HL-60 (cell line): ENCODE results near the gene AQP3.

ENCODE experiments used
- DNase-seq, 2 experiments: peaks; one replicate each; pipeline ENCODE4 v3.0.0-alpha.2; 2010 to 2020; ENCODE audit warnings: low read depth in 1 of 2, low spot score in 1 of 2
- H3K27ac ChIP-seq: fragments of 250-450 bp; sonication (Bioruptor Pico); replicated peaks from 2 replicates; pipeline ENCODE4 v1.5.1; 2020; ENCODE audit warnings: mild to moderate bottlenecking, moderate library complexity
- H3K27me3 ChIP-seq: fragments of 250-450 bp; sonication (Bioruptor Pico); 2 replicates; pipeline ENCODE4 v1.5.1; 2021; ENCODE audit warnings: mild to moderate bottlenecking, moderate library complexity; ENCODE audit not compliant: insufficient read depth, poor library complexity, severe bottlenecking
- H3K4me3 ChIP-seq: replicated peaks from 2 replicates; pipeline ENCODE4 v1.5.1; 2011; ENCODE audit warnings: mild to moderate bottlenecking, control low read depth, low read length; ENCODE audit not compliant: insufficient read depth
- CTCF ChIP-seq: IDR thresholded peaks from one replicate; pipeline ENCODE4 v1.5.1; 2011; ENCODE audit warnings: low read length, control low read depth, inconsistent platforms; ENCODE audit not compliant: insufficient read depth
- GABPA ChIP-seq: IDR thresholded peaks from 2 replicates; pipeline ENCODE4 v1.6.1; 2012; ENCODE audit warnings: low read depth
- POLR2AphosphoS5 ChIP-seq: IDR thresholded peaks from 2 replicates; pipeline ENCODE4 v1.6.1; 2012; ENCODE audit warnings: low read depth
- REST ChIP-seq: IDR thresholded peaks from 2 replicates; pipeline ENCODE4 v1.6.1; 2012; ENCODE audit warnings: low read depth; ENCODE audit not compliant: insufficient replicate concordance
- SPI1 ChIP-seq: IDR thresholded peaks from 2 replicates; pipeline ENCODE4 v1.6.1; 2012; ENCODE audit warnings: low read depth, mild to moderate bottlenecking, borderline replicate concordance

The AQP3 gene

GRCh38 chr9:33450621-33451146 is 3.3 kb upstream of the AQP3 start:
- no peak overlapping the region for H3K4me3 ChIP-seq
- no peak overlapping the region for H3K27ac ChIP-seq
- no peak for TF ChIP-seq REST
- TF ChIP-seq POLR2AphosphoS5 = no peak
- TF ChIP-seq CTCF = no peak
- TF ChIP-seq GABPA = no peak
- no peak for DNase-seq
- no peaks in the 10 kb centered on the region for H3K27me3 ChIP-seq

- TF ChIP-seq SPI1 (no peak), POLR2AphosphoS5 (no peak), CTCF (no peak), REST (no peak), GABPA (no peak)
- no peak for DNase-seq
- H3K27ac ChIP-seq = no peak overlapping the region
- H3K27me3 ChIP-seq = no peaks in the 10 kb centered on the region
- no peak overlapping the region for H3K4me3 ChIP-seq
These were observed 2.3 kb upstream of the AQP3 start for GRCh38 chr9:33449715-33450114.

- H3K27me3 ChIP-seq = no peaks in the 10 kb centered on the region
- H3K4me3 ChIP-seq = peak overlapping the region; percentile 34
- H3K27ac ChIP-seq = no peak overlapping the region
- TF ChIP-seq CTCF (no peak), REST (no peak)
- no peak for DNase-seq
These were observed 583 bp upstream of the AQP3 start for GRCh38 chr9:33447799-33448553.
